GM12873 (cell line): ENCODE results near the gene RNF217.

Source experiments
- CTCF ChIP-seq: IDR thresholded peaks from 2 replicates; pipeline ENCODE4 v1.5.1; 2012; ENCODE audit warnings: low read depth, mild to moderate bottlenecking, moderate library complexity, low read length, control low read depth; ENCODE audit not compliant: insufficient read depth; ENCODE audit errors: missing control alignments

Gene RNF217

GRCh38 chr6:125001684-125002405 lies 39.6 kb downstream of the RNF217 start:
- TF ChIP-seq CTCF: no peak

GRCh38 chr6:125002406-125002741 lies 40.1 kb downstream of the RNF217 start:
- TF ChIP-seq CTCF: no peak

- TF ChIP-seq CTCF: no peak
These were observed 40.8 kb downstream of the RNF217 start for GRCh38 chr6:125003070-125003469.

GRCh38 chr6:125004198-125004597 lies 42.0 kb downstream of the RNF217 start:
- no peak for TF ChIP-seq CTCF

- no peak for TF ChIP-seq CTCF
These were observed 42.8 kb downstream of the RNF217 start for GRCh38 chr6:125004797-125005595.

- TF ChIP-seq CTCF: no peak
These were observed 46.0 kb downstream of the RNF217 start for GRCh38 chr6:125008261-125008703.

- no peak for TF ChIP-seq CTCF
These were observed 46.7 kb downstream of the RNF217 start for GRCh38 chr6:125008957-125009356.
